AG20443 (cell line): Measurements from ENCODE around the gene MOV10.
A peak's percentile ranks its signal among the peaks of the same experiment; 100 is the strongest.

Experiments
- DNase-seq: peaks from one replicate; pipeline ENCODE4 v3.0.0; 2012; ENCODE audit warnings: low spot score, mixed read lengths

Gene MOV10

DNA sequence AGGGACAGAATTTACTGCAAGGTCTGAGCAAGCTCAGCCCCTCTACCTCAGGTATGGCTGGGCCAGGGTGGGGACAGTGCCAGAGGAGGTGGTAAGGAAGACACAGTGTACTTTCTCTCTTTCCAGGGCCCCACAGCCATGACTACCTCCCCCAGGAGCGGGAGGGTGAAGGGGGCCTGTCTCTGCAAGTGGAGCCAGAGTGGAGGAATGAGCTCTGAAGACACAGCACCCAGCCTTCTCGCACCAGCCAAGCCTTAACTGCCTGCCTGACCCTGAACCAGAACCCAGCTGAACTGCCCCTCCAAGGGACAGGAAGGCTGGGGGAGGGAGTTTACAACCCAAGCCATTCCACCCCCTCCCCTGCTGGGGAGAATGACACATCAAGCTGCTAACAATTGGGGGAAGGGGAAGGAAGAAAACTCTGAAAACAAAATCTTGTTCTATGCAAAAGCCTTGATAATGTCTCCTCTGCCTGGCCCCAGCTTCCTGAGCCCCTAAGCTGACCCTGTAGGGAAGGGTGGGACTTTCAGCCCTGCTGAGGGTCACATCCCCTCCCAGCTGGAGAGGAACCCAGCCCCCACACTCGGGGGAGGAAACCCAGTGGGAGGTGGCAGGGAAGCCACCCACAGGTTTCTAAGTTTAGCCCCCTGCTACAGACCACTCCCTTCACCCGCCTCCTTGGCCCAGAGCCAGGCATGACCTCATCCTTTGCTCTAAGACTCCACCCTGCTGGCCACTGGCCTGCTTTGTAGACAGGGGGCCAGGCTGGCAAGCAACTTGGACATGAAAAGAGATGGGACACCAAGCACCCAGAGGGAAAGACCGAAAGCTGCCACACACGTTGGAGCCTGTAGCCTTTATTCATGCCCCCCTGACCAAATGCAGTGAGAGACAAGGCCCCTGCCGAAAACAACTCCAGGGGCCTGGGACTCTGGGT, 26.1 kb downstream of the MOV10 start:
- peak; percentile 88 for DNase-seq

GRCh38 chr1:112701227-112702066, 27.0 kb downstream of the MOV10 start:
- DNase-seq = no peak

GRCh38 chr1:112702067-112702395, 27.6 kb downstream of the MOV10 start:
- DNase-seq = no peak

DNA sequence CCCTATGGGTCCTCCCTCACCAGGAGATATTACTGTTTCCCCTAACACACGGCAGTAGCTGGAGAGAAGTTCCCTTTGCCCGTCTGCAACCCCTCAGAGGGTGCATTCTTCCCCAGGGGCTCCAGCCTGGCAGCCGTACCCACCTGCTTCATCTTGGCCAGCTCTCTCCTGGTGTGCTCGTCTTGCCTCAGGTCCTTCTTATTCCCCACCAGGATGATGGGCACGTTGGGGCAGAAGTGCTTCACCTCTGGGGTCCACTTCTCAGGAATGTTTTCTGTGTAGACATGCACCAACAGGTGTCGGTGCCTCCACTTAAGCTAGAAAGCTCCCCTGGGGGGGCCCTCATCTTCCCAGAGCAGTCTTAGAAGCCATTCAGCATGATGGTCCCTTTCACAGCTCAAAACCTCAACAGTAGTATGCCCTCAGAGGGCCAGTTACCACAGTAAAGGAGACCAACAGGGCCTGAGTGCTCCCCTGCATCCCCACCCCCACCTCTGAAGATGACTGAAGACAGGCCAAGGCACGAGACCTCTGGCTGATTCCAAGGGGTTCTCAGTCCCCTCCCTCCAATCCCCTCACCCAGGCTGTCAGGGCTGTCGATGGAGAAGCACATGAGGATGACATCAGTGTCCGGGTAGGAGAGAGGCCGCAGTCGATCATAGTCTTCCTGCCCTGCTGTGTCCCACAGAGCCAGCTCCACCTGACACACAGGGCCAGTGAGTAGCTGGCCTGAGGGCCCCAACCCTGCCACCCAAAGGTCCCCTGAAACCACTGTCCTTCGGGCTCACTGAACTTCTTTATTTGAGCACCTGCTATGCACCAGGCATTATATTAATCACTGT, 28.2 kb downstream of the MOV10 start:
- DNase-seq = no peak

GRCh38 chr1:112703706-112704105, 29.2 kb downstream of the MOV10 start:
- no peak for DNase-seq

DNA sequence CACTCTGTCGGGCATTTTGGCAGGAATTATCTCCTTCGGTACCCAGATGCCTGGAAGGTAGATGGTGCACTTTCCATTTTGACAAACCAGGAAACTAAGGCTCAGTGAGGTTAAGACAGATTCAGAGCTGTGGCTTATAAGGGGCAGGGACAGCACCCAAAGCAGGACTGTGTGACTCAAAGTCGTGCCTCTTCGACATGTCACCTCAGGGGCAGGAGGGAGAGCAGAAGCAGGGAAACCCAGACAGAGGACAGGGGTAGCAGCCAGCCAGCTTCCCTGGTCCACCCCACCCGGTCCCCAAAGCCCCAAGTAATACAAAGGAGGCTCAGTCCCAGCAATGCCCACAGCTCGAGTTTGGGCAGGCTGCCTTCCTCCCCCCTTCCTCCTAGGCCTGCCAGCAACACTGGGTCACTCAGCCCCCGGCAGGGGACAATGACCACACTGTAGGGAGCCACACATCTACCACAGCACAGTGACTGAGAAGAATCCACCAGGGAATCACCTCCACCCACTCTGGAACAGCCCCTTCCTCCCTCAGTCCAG, 30.0 kb downstream of the MOV10 start:
- no peak for DNase-seq

GRCh38 chr1:112704934-112705627, 30.6 kb downstream of the MOV10 start:
- peak; percentile 91 for DNase-seq

- DNase-seq = peak; percentile 93
Observed at GRCh38 chr1:112706505-112707220, 32.2 kb downstream of the MOV10 start, which contains the start of gene RHOC. TSS of gene RHOC (minus strand) at chr1:112707127. CDS start at chr1:112703799, 3,328 bp downstream.

DNA sequence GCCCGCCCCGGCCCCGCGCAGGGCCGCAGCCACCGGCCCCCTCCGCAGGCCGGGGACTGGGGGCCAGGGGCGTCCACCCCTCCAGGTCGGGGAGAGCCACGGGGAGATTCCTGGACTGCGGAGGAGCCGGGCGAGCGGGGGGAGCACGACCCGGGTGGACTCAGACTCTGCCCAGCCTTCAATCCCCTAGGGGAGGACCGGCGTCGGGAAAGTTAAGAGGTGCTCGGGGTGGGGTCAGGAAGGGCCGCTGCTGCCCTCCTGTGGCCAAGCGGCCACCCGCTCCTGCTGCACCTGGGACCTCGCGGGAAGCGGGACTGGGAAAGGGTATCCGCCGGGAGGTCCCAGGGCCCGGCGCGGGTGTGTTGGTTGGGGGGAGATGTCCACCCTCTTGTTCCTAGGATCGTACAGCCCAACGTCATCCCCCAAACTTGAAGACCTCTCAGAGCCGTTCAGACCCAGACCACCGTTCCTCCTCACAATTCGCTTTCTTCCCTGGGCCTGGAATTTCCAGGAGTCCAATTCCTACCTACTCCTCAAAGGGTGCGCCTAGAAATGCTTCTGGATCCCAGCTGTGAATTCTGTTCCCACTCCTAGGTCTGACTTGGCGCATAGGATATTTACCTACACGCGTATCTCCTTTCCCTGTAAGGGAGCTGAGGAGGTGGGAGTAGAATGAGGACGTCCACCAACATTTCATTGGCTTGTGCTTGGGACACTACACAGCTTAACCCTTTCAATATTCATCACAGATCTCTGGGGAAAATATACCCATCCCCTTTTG, 33.0 kb downstream of the MOV10 start:
- DNase-seq = peak; percentile 89

- no peak for DNase-seq
Observed at GRCh38 chr1:112708002-112708448, 33.6 kb downstream of the MOV10 start.

GRCh38 chr1:112708489-112708888, 34.0 kb downstream of the MOV10 start:
- no peak for DNase-seq

GRCh38 chr1:112710159-112710558, 35.7 kb downstream of the MOV10 start:
- DNase-seq = no peak

DNA sequence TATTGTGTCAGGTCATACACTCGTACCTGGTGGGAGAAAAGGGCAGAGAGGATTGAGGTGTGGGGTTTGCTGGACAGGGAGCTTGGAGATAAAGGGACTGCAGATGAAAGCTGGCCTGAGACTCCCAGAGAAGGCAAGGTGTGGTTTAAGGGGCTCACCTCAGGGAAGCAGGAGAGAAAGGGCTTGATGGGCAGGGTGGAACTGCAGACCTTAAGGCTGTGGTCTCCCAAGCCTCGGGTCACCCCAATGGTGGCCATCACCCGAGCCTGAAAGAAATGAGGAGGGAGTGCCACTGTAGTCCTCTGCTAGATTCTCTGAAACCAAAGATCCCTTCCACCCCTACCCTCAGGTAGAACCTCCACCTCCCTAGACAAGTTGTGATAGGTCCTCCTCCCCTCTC, 36.1 kb downstream of the MOV10 start:
- DNase-seq = no peak

- no peak for DNase-seq
Observed at GRCh38 chr1:112711041-112711440, 36.6 kb downstream of the MOV10 start.

DNA sequence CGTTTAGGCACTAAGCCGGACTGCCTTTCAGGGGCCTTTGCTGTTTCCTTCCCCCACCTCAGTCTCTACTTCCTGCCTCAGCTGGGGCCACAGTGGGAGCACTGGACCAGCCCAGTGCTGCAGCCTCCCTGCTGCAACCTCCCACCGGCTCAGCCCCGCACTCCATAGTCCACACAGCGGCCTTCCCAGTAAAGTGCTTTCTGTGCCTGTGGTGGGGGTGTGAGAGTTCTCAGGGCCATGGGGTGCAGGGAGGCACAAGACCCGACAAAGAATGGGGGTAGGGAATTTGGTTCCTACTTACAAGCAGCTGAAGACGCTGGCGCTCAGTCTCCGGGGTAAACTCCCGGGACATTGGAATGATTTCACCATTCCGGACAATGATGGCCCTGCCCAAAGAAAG, 37.2 kb downstream of the MOV10 start:
- DNase-seq = no peak

- no peak for DNase-seq
Observed at GRCh38 chr1:112712191-112712590, 37.7 kb downstream of the MOV10 start.

GRCh38 chr1:112712701-112713128, 38.3 kb downstream of the MOV10 start:
- DNase-seq = no peak

DNA sequence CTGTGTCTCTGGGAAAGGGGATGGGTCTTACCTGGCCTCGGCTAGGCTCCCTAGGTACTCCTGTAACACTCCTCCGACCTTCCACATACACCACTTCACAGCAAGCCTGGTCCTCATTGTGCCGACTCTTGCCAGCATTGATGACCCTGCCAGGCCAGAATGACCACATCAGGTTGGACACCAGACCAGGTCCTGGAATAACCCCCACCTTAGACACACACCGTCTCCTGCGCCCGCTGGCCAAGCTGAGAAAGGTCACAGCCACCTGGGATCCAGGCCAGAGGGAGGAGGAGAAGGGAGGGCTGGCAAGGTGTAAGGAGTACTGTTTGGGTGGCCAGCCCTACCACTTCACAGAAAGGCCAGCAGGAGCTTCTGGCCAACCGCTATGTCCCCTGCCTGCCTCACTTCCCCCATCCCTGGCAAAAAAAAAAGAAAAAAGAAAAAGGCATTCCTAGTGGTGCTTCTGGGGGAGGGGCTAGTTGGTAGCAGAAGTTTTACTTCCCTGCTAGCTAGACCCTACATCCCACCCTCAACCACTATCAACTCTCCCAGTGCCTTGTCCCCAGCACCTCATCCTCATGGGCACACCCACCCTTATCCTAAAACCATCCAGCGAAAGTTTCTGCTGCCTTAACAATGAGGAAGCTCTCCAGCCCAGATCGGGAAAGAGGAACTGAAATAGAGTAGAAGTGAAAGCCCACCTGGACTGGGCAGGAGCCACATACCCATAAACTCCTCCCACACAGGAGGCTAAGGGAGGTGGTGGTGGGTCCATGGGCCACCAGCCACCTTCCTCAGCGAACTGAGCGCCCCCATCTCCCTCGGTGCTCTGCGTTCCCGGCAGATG, 39.2 kb downstream of the MOV10 start:
- no peak for DNase-seq
